Chondrocyte (in vitro differentiated cells): ENCODE measurements around the gene MVK. TPM values are rescaled to one million over a fixed set of nuclear protein-coding genes. Genes with fewer than 3 reads are reported as not detected.

Experiments
- DNase-seq: peaks from one replicate; pipeline ENCODE4 v3.0.0; 2021; ENCODE audit warnings: mixed read lengths, low spot score
- H3K27ac Mint-ChIP-seq: one replicate; pipeline ENCODE4 v1.8.0; 2021; ENCODE audit warnings: mild to moderate bottlenecking, moderate library complexity, mixed read lengths; ENCODE audit not compliant: unreplicated experiment
- H3K27me3 Mint-ChIP-seq: 2 replicates; pipeline ENCODE4 v1.8.0; 2021; ENCODE audit warnings: low read depth, mixed read lengths
- H3K36me3 Mint-ChIP-seq: 2 replicates; pipeline ENCODE4 v1.8.0; 2021; ENCODE audit warnings: low read depth, mixed read lengths
- H3K4me1 Mint-ChIP-seq: 2 replicates; pipeline ENCODE4 v1.8.0; 2021; ENCODE audit warnings: low read depth, mild to moderate bottlenecking, mixed read lengths
- H3K4me3 Mint-ChIP-seq: one replicate; pipeline ENCODE4 v1.8.0; 2021; ENCODE audit warnings: mild to moderate bottlenecking, moderate library complexity, mixed read lengths; ENCODE audit not compliant: unreplicated experiment
- H3K9me3 Mint-ChIP-seq: 2 replicates; pipeline ENCODE4 v1.8.0; 2021; ENCODE audit warnings: low read depth, mixed read lengths
- total RNA-seq: library from RNA; stranded (reverse); gene quantifications from 3 replicates; pipeline ENCODE4 v1.2.1, GENCODE V29; 2021
- TF ChIP-seq, protein P1 (sequence below): fragments of 200-600 bp; sonication (generic); IDR thresholded peaks from 2 replicates; pipeline ENCODE4 v1.5.0; 2021; ENCODE audit warnings: antibody characterized with exemption, mild to moderate bottlenecking, moderate library complexity

The MVK gene
- total RNA-seq, 1 donor from 2014 or later, result 14.1 TPM

GRCh38 chr12:109589240-109589590 is 15.6 kb downstream of the MVK start:
- TF ChIP-seq, protein P1, sequence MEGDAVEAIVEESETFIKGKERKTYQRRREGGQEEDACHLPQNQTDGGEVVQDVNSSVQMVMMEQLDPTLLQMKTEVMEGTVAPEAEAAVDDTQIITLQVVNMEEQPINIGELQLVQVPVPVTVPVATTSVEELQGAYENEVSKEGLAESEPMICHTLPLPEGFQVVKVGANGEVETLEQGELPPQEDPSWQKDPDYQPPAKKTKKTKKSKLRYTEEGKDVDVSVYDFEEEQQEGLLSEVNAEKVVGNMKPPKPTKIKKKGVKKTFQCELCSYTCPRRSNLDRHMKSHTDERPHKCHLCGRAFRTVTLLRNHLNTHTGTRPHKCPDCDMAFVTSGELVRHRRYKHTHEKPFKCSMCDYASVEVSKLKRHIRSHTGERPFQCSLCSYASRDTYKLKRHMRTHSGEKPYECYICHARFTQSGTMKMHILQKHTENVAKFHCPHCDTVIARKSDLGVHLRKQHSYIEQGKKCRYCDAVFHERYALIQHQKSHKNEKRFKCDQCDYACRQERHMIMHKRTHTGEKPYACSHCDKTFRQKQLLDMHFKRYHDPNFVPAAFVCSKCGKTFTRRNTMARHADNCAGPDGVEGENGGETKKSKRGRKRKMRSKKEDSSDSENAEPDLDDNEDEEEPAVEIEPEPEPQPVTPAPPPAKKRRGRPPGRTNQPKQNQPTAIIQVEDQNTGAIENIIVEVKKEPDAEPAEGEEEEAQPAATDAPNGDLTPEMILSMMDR, result no peak
- no peaks in the 10 kb centered on the region for H3K27me3 Mint-ChIP-seq
- DNase-seq, result no peak
- H3K9me3 Mint-ChIP-seq, result no peaks in the 10 kb centered on the region
- no peak overlapping the region for H3K27ac Mint-ChIP-seq
- no peak overlapping the region for H3K4me3 Mint-ChIP-seq
- H3K36me3 Mint-ChIP-seq, result peaks cover 3% of the 10 kb centered on the region
- no peaks in the 10 kb centered on the region for H3K4me1 Mint-ChIP-seq

GRCh38 chr12:109589691-109590245 is 16.2 kb downstream of the MVK start:
- H3K27ac Mint-ChIP-seq, result no peak overlapping the region
- H3K4me1 Mint-ChIP-seq, result no peaks in the 10 kb centered on the region
- TF ChIP-seq, protein P1, result no peak
- peaks cover 3% of the 10 kb centered on the region for H3K36me3 Mint-ChIP-seq
- H3K4me3 Mint-ChIP-seq, result no peak overlapping the region
- no peaks in the 10 kb centered on the region for H3K9me3 Mint-ChIP-seq
- DNase-seq, result no peak
- no peaks in the 10 kb centered on the region for H3K27me3 Mint-ChIP-seq

DNA sequence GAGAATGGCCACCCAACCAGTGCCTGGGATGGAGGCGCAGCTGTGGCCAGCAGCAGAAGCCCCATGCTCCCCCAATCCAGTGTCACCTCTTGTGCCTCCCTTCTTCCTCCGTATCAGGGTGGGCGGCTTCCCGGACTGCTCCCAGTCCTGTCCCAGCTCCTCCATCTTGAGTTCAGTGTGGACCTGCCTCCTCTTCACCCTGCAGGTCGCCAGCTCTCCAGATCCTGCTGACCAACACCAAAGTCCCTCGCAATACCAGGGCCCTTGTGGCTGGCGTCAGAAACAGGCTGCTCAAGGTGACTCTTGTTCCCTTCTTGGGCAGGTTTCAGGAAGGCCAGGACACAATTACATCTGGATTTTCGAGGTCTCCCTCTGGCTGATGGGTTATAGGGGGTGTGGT is 17.0 kb downstream of the MVK start:
- H3K4me1 Mint-ChIP-seq, result no peaks in the 10 kb centered on the region
- H3K36me3 Mint-ChIP-seq, result peaks cover 3% of the 10 kb centered on the region
- no peak overlapping the region for H3K4me3 Mint-ChIP-seq
- no peak overlapping the region for H3K27ac Mint-ChIP-seq
- no peaks in the 10 kb centered on the region for H3K9me3 Mint-ChIP-seq
- TF ChIP-seq, protein P1, result no peak
- no peak for DNase-seq
- H3K27me3 Mint-ChIP-seq, result no peaks in the 10 kb centered on the region

- DNase-seq, result no peak
- TF ChIP-seq, protein P1, result no peak
- no peaks in the 10 kb centered on the region for H3K27me3 Mint-ChIP-seq
- H3K36me3 Mint-ChIP-seq, result peaks cover 3% of the 10 kb centered on the region
- H3K4me1 Mint-ChIP-seq, result no peaks in the 10 kb centered on the region
- no peak overlapping the region for H3K27ac Mint-ChIP-seq
- H3K4me3 Mint-ChIP-seq, result no peak overlapping the region
- no peaks in the 10 kb centered on the region for H3K9me3 Mint-ChIP-seq
These were observed 17.4 kb downstream of the MVK start for GRCh38 chr12:109591041-109591440.

DNA sequence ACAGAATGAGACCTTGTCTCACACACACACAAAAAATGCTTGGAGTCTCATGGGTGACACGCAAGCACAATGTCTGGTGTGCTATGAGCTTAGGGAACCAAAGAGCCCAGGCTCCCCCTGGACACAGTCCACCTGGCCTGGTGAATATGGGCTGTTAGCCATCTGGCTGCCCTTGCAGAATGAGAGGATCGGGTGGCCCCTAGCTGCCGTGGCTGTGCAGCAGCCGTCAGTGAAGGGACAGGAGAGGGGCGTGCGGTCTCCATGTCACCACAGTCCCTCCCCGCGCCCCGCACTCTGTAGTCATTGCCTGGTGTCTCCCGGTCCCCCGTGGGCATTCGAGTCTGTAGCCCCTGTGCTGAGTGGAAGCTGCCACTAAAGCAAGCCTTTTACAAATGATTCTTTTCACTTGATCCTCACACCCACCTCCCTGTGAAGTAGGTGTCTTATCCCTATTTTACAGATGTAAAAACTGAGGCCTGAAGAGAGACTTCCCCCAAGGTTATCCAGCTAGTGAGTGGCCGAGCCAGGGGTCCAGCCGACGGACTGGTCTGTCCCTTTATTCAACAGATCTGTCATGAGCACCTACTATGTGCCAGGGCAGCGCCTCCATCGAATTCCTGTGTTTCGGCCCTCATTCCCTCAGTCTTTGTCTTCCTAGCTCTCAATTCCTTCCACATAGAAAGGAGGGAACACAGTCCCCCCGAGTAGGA is 18.8 kb downstream of the MVK start:
- no peak overlapping the region for H3K27ac Mint-ChIP-seq
- TF ChIP-seq, protein P1, result no peak
- no peak for DNase-seq

More for the DNA sequence above, 18.8 kb downstream of the MVK start:
- Mint-ChIP-seq H3K27me3 (no peaks in the 10 kb centered on the region), H3K4me1 (peaks cover under 1% of the 10 kb centered on the region), H3K9me3 (no peaks in the 10 kb centered on the region), H3K4me3 (no peak overlapping the region), H3K36me3 (peaks cover 3% of the 10 kb centered on the region)
